ES-I3 (cell line): ENCODE results near the gene CARNS1.

Experiments used
- H3K36me3 ChIP-seq: 2 replicates; pipeline ENCODE4 v1.6.1; 2013; ENCODE audit warnings: mild to moderate bottlenecking, low read length, control low read depth, moderate library complexity; ENCODE audit not compliant: insufficient read depth
- H3K4me1 ChIP-seq: 2 replicates; pipeline ENCODE4 v1.6.1; 2013; ENCODE audit warnings: mild to moderate bottlenecking, control low read depth, low read length; ENCODE audit not compliant: insufficient read depth
- H3K9ac ChIP-seq: 2 replicates; pipeline ENCODE4 v1.6.1; 2013; ENCODE audit warnings: low read depth, mild to moderate bottlenecking, low read length, moderate library complexity
- H3K9me3 ChIP-seq: 2 replicates; pipeline ENCODE4 v1.6.1; 2013; ENCODE audit warnings: mild to moderate bottlenecking, low read length, moderate library complexity; ENCODE audit not compliant: control insufficient read depth, insufficient read depth

The CARNS1 gene, protein sequence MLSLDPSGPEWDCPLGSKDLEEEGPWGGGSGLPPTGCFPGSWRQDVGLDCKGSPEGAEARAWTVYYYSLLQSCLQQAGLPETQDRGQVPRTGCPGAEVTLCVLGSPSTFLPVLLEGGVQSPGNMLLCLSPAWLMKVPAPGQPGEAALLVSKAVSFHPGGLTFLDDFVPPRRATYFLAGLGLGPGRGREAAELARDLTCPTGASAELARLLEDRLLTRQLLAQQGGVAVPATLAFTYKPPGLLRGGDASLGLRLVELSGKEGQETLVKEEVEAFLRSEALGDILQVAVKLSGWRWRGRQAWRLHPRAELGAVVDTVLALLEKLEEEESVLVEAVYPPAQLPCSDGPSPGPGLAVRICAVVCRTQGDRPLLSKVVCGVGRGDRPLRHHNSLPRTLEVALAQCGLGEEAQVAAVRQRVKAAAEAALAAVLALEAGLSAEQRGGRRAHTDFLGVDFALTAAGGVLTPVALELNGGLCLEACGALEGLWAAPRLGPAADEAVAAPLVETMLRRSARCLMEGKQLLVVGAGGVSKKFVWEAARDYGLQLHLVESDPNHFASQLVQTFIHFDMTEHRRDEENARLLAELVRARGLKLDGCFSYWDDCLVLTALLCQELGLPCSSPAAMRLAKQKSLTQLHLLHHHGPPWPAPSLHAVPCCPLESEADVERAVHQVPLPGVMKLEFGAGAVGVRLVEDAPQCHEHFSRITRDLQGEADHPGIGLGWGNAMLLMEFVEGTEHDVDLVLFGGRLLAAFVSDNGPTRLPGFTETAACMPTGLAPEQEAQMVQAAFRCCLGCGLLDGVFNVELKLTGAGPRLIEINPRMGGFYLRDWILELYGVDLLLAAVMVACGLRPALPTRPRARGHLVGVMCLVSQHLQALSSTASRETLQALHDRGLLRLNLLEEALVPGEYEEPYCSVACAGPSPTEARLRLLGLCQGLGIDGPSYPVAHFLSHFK

DNA sequence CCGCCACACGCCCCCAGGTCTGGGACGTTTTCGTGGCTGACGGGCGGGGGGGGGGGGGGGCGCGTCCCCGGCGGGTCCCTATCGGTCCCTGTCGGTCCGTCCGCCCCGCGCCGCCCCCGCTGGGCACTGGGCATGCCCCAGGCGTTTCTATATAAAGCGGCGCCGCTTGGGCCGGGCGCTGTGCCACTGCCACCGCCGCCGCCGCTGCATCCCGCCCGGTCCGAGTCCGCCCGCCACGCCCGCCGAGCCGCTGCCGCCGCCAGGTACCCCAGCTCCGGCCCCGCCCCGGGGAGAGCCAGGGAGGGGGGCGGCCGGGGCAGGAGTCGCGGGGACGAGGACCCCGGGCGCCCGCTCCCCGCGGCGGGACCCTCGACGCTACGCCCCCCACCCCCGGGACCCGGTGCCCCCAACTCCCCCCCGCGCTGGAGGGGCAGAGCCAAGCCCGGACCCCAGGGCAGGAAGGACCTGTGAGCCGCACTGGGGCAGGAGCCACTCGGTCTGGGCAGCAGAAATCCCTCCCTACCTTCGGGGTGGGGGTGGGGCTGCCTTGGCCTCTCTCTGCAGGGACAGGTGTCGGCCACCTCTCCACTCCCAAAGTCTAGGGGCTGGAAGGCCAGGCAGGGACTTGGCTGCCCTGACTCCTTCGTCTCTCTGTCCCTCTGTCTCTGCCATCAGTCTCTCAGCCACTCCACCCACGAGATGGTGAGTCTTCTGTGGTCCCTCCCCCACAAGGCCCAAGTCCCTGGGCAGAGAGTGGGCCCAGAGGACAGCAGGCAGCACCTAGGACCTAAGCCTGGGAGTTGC lies at the start of gene CARNS1:
CARNS1 (plus strand) TSS at position 178 of the 804 bp plus-strand sequence; CDS start at position 700, 522 bp downstream.
- Histone ChIP-seq H3K9ac (peak within 1 kb of the TSS; percentile 53; the same call in 1 of the 2 replicates), H3K9me3 (no peaks in the 10 kb centered on the region), H3K4me1 (peaks cover 8% of the 10 kb centered on the region; the same call in 1 of the 2 replicates), H3K36me3 (no peaks in the 10 kb centered on the region)

GRCh38 chr11:67365736-67366444 lies 49.6 kb upstream of the CARNS1 start:
- Histone ChIP-seq H3K9me3 (no peaks in the 10 kb centered on the region), H3K9ac (no peak overlapping the region), H3K36me3 (no peaks in the 10 kb centered on the region), H3K4me1 (peaks cover 13% of the 10 kb centered on the region)

DNA sequence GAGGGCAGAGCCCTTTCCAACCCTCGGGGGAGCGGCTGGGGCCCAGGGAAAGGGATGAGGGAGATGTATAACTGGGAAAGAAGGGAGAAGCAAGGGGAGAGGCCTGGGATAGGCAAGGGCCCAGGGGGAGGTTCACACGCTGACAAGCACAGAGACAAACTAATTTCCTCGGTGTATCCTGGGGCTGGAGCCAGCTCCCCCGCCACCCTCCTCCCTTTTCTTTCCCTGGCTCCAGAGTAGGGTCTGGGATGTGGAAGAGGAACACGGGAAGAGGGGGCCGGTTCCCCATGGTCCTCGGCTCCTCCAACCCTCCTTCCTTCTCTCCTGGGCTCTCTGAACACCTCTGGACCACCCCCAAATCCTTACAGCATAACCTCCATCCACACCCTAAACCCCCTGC lies 48.9 kb upstream of the CARNS1 start:
- H3K4me1 ChIP-seq: peaks cover 19% of the 10 kb centered on the region

GRCh38 chr11:67366961-67367760 lies 48.3 kb upstream of the CARNS1 start:
- Histone ChIP-seq H3K9me3 (no peaks in the 10 kb centered on the region), H3K9ac (no peak overlapping the region), H3K36me3 (no peaks in the 10 kb centered on the region), H3K4me1 (peaks cover 22% of the 10 kb centered on the region)

More for the DNA sequence above, 48.9 kb upstream of the CARNS1 start:
- H3K9ac ChIP-seq: no peak overlapping the region
- no peaks in the 10 kb centered on the region for H3K9me3 ChIP-seq
- no peaks in the 10 kb centered on the region for H3K36me3 ChIP-seq

- no peak overlapping the region for H3K9ac ChIP-seq
- H3K9me3 ChIP-seq: no peaks in the 10 kb centered on the region
- H3K4me1 ChIP-seq: peaks cover 22% of the 10 kb centered on the region
- H3K36me3 ChIP-seq: no peaks in the 10 kb centered on the region
These were observed 47.7 kb upstream of the CARNS1 start for GRCh38 chr11:67367761-67368227.

DNA sequence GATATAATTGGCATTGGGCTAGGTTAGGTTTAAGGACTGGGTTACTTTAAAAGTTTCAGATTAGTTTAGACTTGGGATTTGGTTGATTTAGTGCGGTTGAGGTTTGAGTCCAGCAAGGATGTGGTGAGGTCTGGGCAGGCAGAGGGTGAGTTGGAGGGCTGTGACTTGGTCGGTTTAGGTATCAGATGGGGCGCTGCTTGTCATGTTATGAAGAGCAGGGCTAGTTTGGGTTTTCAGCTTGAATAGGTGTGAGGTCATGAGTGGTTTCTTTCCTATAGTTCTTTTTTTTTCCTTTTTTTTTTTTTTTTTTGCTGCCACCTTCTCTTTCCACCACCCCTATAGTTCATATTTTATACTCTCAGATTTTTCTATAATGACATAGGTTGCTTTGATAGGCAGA lies 46.9 kb upstream of the CARNS1 start:
- Histone ChIP-seq H3K9me3 (no peaks in the 10 kb centered on the region), H3K36me3 (no peaks in the 10 kb centered on the region), H3K9ac (no peak overlapping the region), H3K4me1 (peaks cover 22% of the 10 kb centered on the region)

DNA sequence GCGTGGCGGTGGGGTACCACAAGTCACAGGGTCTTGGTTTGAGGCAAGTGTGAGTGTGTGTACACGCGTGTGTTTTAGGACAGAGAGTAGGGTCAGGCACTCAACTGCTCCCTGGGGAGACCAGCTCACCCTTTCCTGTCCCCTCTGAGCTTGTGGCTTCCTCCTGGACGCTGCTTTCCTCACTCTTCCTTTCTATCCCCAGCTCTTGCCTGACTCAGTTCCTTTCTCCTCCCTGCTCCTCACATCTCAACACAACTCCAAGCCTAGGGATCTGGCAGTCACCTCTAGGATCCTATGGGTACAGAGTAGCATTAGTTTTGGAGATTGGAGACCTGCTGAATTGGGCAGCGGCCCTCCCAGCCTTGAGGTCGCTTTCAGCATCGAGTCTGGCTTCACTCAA lies 46.2 kb upstream of the CARNS1 start:
- Histone ChIP-seq H3K36me3 (no peaks in the 10 kb centered on the region), H3K9ac (no peak overlapping the region), H3K9me3 (no peaks in the 10 kb centered on the region), H3K4me1 (peaks cover 22% of the 10 kb centered on the region)

DNA sequence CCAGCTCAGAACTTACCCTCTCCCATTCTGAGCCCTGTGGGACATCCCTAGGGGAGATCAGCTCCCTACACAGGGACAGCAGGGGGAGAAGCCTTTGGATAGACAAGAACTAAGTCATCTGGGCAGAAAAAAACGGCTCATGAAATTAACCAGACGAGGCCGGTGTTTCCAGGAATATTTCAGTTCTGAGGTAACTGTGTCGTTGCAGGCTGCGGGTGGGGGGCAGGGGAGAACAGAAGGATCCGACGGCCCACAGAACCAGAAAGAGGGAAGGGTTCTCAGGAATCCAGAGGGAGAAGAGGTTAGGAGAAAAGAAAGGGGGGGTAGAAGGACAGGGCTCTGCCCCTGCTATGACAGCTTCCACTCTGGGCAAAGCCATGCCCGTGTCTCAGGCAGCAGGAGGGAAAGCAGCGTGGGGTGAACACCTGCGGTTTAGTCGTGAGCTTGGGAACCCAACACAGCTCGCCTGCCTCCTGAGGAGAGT lies 45.6 kb upstream of the CARNS1 start:
- Histone ChIP-seq H3K9me3 (no peaks in the 10 kb centered on the region), H3K4me1 (peaks cover 22% of the 10 kb centered on the region), H3K9ac (no peak overlapping the region), H3K36me3 (no peaks in the 10 kb centered on the region)

DNA sequence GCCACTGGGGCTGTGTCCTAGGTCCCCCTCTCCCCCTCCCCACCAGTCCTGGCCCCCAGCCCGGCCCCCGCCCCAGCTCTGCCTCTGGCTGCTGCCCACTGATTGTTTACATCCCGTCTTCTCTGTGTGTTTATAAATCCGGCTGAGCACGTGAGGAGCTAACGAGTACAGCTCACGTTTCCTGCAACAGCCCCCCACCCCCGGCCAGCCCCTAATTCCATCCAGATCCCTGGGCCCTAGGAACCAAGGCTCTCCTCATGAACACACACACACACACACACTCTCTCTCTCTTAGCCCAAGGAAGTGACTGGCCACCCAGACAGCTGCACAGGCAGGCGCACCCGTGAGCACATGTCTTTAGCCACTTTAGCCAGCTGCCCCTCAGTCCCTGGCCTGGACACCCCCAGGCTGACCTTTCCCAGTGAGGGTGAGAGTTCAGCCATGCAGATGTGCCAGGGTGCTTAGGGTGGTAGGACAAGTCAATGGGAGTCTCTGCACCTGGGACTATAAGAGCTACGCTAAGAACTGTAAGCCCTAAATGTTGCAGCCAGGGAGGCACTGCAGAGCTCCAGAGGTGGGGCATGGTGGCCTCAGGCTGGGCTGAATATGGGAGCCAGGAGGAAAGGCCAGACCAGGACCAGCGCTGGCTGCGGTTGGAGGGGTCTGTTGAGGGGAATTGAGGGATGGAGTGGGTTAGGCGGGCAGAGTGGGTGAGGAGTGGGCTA lies 45.0 kb upstream of the CARNS1 start:
- peaks cover 22% of the 10 kb centered on the region for H3K4me1 ChIP-seq
- H3K9ac ChIP-seq: no peak overlapping the region
- no peaks in the 10 kb centered on the region for H3K36me3 ChIP-seq
- H3K9me3 ChIP-seq: no peaks in the 10 kb centered on the region

DNA sequence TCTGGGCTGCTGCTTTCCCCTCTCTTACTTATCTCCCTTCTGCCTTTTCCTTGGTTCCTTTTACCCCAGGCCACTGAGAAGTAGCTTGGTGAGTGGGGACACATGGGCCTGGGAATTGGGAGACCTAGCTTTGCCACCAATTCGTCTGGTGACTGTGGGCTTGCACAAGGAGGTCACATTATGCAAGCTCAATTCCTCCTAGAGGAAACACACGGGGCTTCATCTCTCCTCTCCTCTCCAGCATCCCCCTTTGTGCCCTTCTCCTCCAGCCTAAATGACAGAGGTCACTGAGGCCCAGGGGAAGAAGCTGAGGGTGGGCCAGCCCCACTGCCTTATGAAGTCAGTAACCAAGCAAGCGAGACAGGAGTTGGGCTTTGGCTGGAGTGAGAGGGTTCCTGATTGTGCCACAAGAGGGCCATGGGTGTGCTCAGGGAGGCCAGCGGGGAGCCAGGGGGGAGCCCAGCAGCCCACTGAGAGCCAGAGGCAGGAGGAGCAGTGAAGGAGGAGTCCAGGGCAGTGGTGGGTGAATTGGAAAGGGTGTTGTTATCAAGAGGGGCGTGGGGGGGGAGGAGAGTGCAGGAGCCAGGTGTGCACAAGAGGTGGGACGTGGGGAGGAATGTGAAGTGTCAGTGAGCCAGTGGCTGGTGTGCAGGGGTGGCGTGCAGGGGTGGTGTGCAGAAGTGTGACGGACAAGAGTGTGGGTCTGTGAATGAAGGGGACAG lies 44.1 kb upstream of the CARNS1 start:
- H3K9ac ChIP-seq: peak overlapping the region; percentile 50; the same call in 1 of the 2 replicates
- H3K36me3 ChIP-seq: no peaks in the 10 kb centered on the region
- H3K4me1 ChIP-seq: peaks cover 17% of the 10 kb centered on the region
- H3K9me3 ChIP-seq: no peaks in the 10 kb centered on the region

- Histone ChIP-seq H3K36me3 (no peaks in the 10 kb centered on the region), H3K9ac (peak overlapping the region; percentile 50; the same call in 1 of the 2 replicates), H3K4me1 (peaks cover 20% of the 10 kb centered on the region; the same call in 1 of the 2 replicates), H3K9me3 (no peaks in the 10 kb centered on the region)
These were observed 43.6 kb upstream of the CARNS1 start for GRCh38 chr11:67371911-67372320.
